GM21423 (cell line): ENCODE measurements around the gene ABCA8.

Source experiments
- ATAC-seq: cut with Tn5 transposase; IDR thresholded peaks from one replicate; pipeline ENCODE4 v1.9.1; 2021; ENCODE audit warnings: mild to moderate bottlenecking, moderate library complexity; ENCODE audit not compliant: unreplicated experiment

ABCA8 gene

GRCh38 chr17:68870161-68870826, 84.9 kb downstream of the ABCA8 start:
- ATAC-seq: no peak

- no peak for ATAC-seq
These were observed 86.5 kb downstream of the ABCA8 start for GRCh38 chr17:68868708-68869107.

- ATAC-seq: no peak
These were observed 87.3 kb downstream of the ABCA8 start for GRCh38 chr17:68867759-68868516.

- no peak for ATAC-seq
These were observed 89.6 kb downstream of the ABCA8 start for GRCh38 chr17:68865584-68865983.

- no peak for ATAC-seq
These were observed 92.0 kb downstream of the ABCA8 start for GRCh38 chr17:68863091-68863652.

GRCh38 chr17:68861602-68862001, 93.6 kb downstream of the ABCA8 start:
- no peak for ATAC-seq

- ATAC-seq: no peak
These were observed 94.3 kb downstream of the ABCA8 start for GRCh38 chr17:68860941-68861340.

GRCh38 chr17:68854452-68854851, 100.7 kb downstream of the ABCA8 start:
- no peak for ATAC-seq

GRCh38 chr17:68853439-68853838, 101.8 kb downstream of the ABCA8 start:
- ATAC-seq: no peak

GRCh38 chr17:68853036-68853435, 102.2 kb downstream of the ABCA8 start:
- no peak for ATAC-seq

- no peak for ATAC-seq
These were observed 103.3 kb downstream of the ABCA8 start for GRCh38 chr17:68851890-68852289.

GRCh38 chr17:68850749-68851510, 104.3 kb downstream of the ABCA8 start:
- ATAC-seq: no peak

- ATAC-seq: no peak
These were observed 105.2 kb downstream of the ABCA8 start for GRCh38 chr17:68849673-68850610.

- ATAC-seq: no peak
These were observed 107.5 kb downstream of the ABCA8 start for GRCh38 chr17:68847711-68848110.

- no peak for ATAC-seq
These were observed 111.7 kb downstream of the ABCA8 start for GRCh38 chr17:68843522-68843921.

- ATAC-seq: no peak
These were observed 115.1 kb downstream of the ABCA8 start for GRCh38 chr17:68840073-68840472.

GRCh38 chr17:68835071-68835470, 120.1 kb downstream of the ABCA8 start:
- ATAC-seq: no peak

- no peak for ATAC-seq
These were observed 120.8 kb downstream of the ABCA8 start for GRCh38 chr17:68834328-68834836.

GRCh38 chr17:68832109-68832802, 122.9 kb downstream of the ABCA8 start:
- no peak for ATAC-seq

GRCh38 chr17:68831170-68831569, 124.0 kb downstream of the ABCA8 start:
- no peak for ATAC-seq
